ENCODE data around the gene KIRREL1. TPM values are rescaled to one million over a fixed set of nuclear protein-coding genes. Genes with fewer than 3 reads are reported as not detected.

Gene KIRREL1
- total and polyA plus RNA-seq, 2 experiments from 2014 or later: 5.1 to 35.2 TPM

- Mint-ChIP-seq H3K27ac (no peak overlapping the region), H3K4me3 (no peak overlapping the region), H3K36me3 (ENCODE audit: low read depth) (peaks cover 7% of the 10 kb centered on the region), H3K4me1 (peaks cover 37% of the 10 kb centered on the region), H3K9me3 (no peaks in the 10 kb centered on the region), H3K27me3 (ENCODE audit: insufficient read depth, low read depth, poor library complexity) (peaks cover 2% of the 10 kb centered on the region)
- no peak overlapping the region for H3K27ac ChIP-seq (ENCODE audit: low read depth)
- H3K79me2 ChIP-seq (replicated peaks; ENCODE audit: insufficient read depth): peaks cover 77% of the 10 kb centered on the region
- TF ChIP-seq ZNF462 (CRISPR knock-in tag; IDR thresholded peaks at IDR 0.05) (no peak), ZNF331 (CRISPR knock-in tag; IDR thresholded peaks at IDR 0.05; ENCODE audit: low read depth) (no peak), STAT1 (IDR thresholded peaks at IDR 0.05; ENCODE audit: unreplicated experiment) (no peak), NANOG (IDR thresholded peaks at IDR 0.05; ENCODE audit: borderline replicate concordance) (no peak), POLR2AphosphoS5 (IDR thresholded peaks at IDR 0.05; ENCODE audit: low read depth) (no peak), REST (IDR thresholded peaks at IDR 0.05; ENCODE audit: unreplicated experiment) (no peak), ETS1 (IDR thresholded peaks at IDR 0.05) (no peak), CREB1 (CRISPR knock-in tag; IDR thresholded peaks at IDR 0.05; ENCODE audit: low read depth) (no peak), JUNB (IDR thresholded peaks at IDR 0.05; ENCODE audit: unreplicated experiment) (no peak), EZH2 (IDR thresholded peaks at IDR 0.05; ENCODE audit: low read depth, unreplicated experiment) (no peak), ZNF114 (CRISPR knock-in tag; IDR thresholded peaks at IDR 0.05) (no peak), CTCF (conservative IDR thresholded peaks at IDR 0.05; ENCODE audit: low read depth in 2 of 2) (no peak), EZH2phosphoT487 (IDR thresholded peaks at IDR 0.05; ENCODE audit: unreplicated experiment) (no peak)
- H3K9me2 ChIP-seq (ENCODE audit: insufficient read depth): no peaks in the 10 kb centered on the region
- no peak overlapping the region for H3K4me3 ChIP-seq
- peaks cover 6% of the 10 kb centered on the region for H3F3A ChIP-seq (replicated peaks; ENCODE audit: low read depth)
- H3K36me3 ChIP-seq (ENCODE audit: insufficient read depth): no peaks in the 10 kb centered on the region
- no peak overlapping the region for H2AFZ ChIP-seq
- 0 out of 2 replicates have a peak, but pooled peaks cover 9% of the 10 kb centered on the region for H4K20me1 ChIP-seq (replicated peaks; ENCODE audit: insufficient read depth)
- DNase-seq (ENCODE audit: low spot score) (no peak), ATAC-seq (no peak)
- H3K27me3 ChIP-seq (ENCODE audit: insufficient read depth): no peaks in the 10 kb centered on the region
- H3K4me1 ChIP-seq (ENCODE audit: insufficient read depth): peaks cover 15% of the 10 kb centered on the region; the same call in 1 of the 2 replicates
- no peak overlapping the region for H3K4me2 ChIP-seq
Measured at GRCh38 chr1:158040323-158040722, 46.9 kb downstream of the KIRREL1 start.

All from GM23338 (cell line).